HepG2 (cell line): ENCODE data around the gene PPP1R7. TPM values are rescaled to one million over a fixed set of nuclear protein-coding genes. Genes with fewer than 3 reads are reported as not detected.

Experiments used
- ATF3 ChIP-seq: sonication (generic); formaldehyde crosslinking; IDR thresholded peaks from 2 replicates; pipeline ENCODE4 v1.4.0; 2020; ENCODE audit warnings: missing genetic modification reagents
- GPN1 ChIP-seq: sonication (generic); formaldehyde crosslinking; IDR thresholded peaks from 2 replicates; pipeline ENCODE4 v1.5.1; 2020; ENCODE audit warnings: missing genetic modification reagents, borderline replicate concordance
- HCFC1 ChIP-seq: fragments of 150-350 bp; IDR thresholded peaks from 2 replicates; pipeline ENCODE4 v1.6.1; 2014; ENCODE audit warnings: low read depth, low read length
- HNF1A ChIP-seq, 2 experiments: sonication (generic) in 1 of 2; formaldehyde crosslinking in 1 of 2; IDR thresholded peaks; 2 replicates each; pipeline versions ENCODE4 v1.4.0 to v1.6.1; 2016 to 2020; ENCODE audit warnings: borderline replicate concordance in 1 of 2, low read depth in 1 of 2, mild to moderate bottlenecking in 1 of 2, missing genetic modification reagents in 1 of 2
- MTF2 ChIP-seq: sonication (generic); formaldehyde crosslinking; IDR thresholded peaks from 2 replicates; pipeline ENCODE4 v1.5.0; 2020; ENCODE audit warnings: missing genetic modification reagents, borderline replicate concordance
- NFYC ChIP-seq: IDR thresholded peaks from 2 replicates; pipeline ENCODE4 v1.6.1; 2016; ENCODE audit warnings: missing genetic modification reagents, missing compliant biosample characterization
- PAX8 ChIP-seq: sonication (generic); formaldehyde crosslinking; IDR thresholded peaks from 2 replicates; pipeline ENCODE4 v1.8.0; 2022; ENCODE audit warnings: mild to moderate bottlenecking, missing genetic modification reagents, borderline replicate concordance
- THYN1 ChIP-seq: sonication (generic); formaldehyde crosslinking; IDR thresholded peaks from 2 replicates; pipeline ENCODE4 v1.8.1; 2023; ENCODE audit warnings: low read depth, mild to moderate bottlenecking, moderate library complexity, missing genetic modification reagents, borderline replicate concordance
- ZBTB42 ChIP-seq: sonication (generic); formaldehyde crosslinking; IDR thresholded peaks from 2 replicates; pipeline ENCODE4 v1.5.0; 2020; ENCODE audit warnings: mild to moderate bottlenecking, missing genetic modification reagents
- ZNF331 ChIP-seq: sonication (generic); formaldehyde crosslinking; IDR thresholded peaks from 2 replicates; pipeline ENCODE4 v1.4.0; 2020; ENCODE audit warnings: missing genetic modification reagents
- ZNF354B ChIP-seq: sonication (generic); formaldehyde crosslinking; IDR thresholded peaks from 2 replicates; pipeline ENCODE4 v1.8.0; 2022; ENCODE audit warnings: mild to moderate bottlenecking, missing genetic modification reagents
- ZNF407 ChIP-seq: sonication (generic); formaldehyde crosslinking; IDR thresholded peaks from one replicate; pipeline ENCODE4 v1.5.1; 2020; ENCODE audit warnings: mild to moderate bottlenecking, missing genetic modification reagents; ENCODE audit errors: not compliant biosample characterization
- ZNF414 ChIP-seq: sonication (generic); formaldehyde crosslinking; IDR thresholded peaks from 2 replicates; pipeline ENCODE4 v1.5.0; 2020; ENCODE audit warnings: missing genetic modification reagents
- ZNF891 ChIP-seq: sonication (generic); formaldehyde crosslinking; IDR thresholded peaks from 2 replicates; pipeline ENCODE4 v1.5.0; 2020; ENCODE audit warnings: mild to moderate bottlenecking, missing genetic modification reagents
- ZSCAN30 ChIP-seq: sonication (generic); formaldehyde crosslinking; IDR thresholded peaks from 2 replicates; pipeline ENCODE4 v1.5.0; 2020; ENCODE audit warnings: mild to moderate bottlenecking, missing genetic modification reagents
- polyA plus RNA-seq, 8 experiments: library from polyadenylated mRNA; depleted of rRNA in 3 of 8; stranded (reverse) in 7 of 8; unstranded in 1 of 8; fragments of >200 nt; fragmentation: Illumina TruSeq in 4 of 8; extraction: Trizol in 4 of 8; gene quantifications; 2 replicates each; pipeline versions ENCODE4 v1.2.1 to v1.2.3, GENCODE V29; 2011 to 2016; ENCODE audit warnings: low read depth in 4 of 8, missing spikeins in 1 of 8, mixed read lengths in 1 of 8; ENCODE audit not compliant: insufficient read depth in 1 of 8
- total RNA-seq, 5 experiments: library from RNA; depleted of rRNA; stranded (reverse); fragments of >200 nt; fragmentation: Illumina TruSeq; extraction: Trizol; gene quantifications; 2 replicates each; pipeline ENCODE4 v1.2.3, GENCODE V29; 2016; ENCODE audit warnings: low read depth in 1 of 5

Gene PPP1R7
- total and polyA plus RNA-seq, 2 of the 13 experiments (the other 11 are each of a cell fraction or from before 2014, with no cell fraction given) = 33.3 to 67.9 TPM

GRCh38 chr2:241217320-241218031, 67.2 kb downstream of the PPP1R7 start (continued):
- TF ChIP-seq HNF1A (IDR thresholded peaks at IDR 0.05; ENCODE audit: low read depth) = no peak
- TF ChIP-seq HNF1A (CRISPR knock-in tag; IDR thresholded peaks at IDR 0.05; ENCODE audit: borderline replicate concordance) = peak; percentile 17; the same call in 1 of the 2 replicates
- TF ChIP-seq ZNF354B (CRISPR knock-in tag) = peak; percentile 89; the same call in 1 of the 2 replicates
- TF ChIP-seq GPN1 (CRISPR knock-in tag) = no peak
- TF ChIP-seq NFYC (CRISPR knock-in tag) = no peak; the same call in 1 of the 2 replicates
- peak; percentile 90; the same call in 1 of the 2 replicates for TF ChIP-seq ZNF414
- peak; percentile 65; the same call in 1 of the 2 replicates for TF ChIP-seq ZNF331
- no peak for TF ChIP-seq THYN1
- TF ChIP-seq ZBTB42 (CRISPR knock-in tag) = peak; percentile 66; the same call in 1 of the 2 replicates
- peak; percentile 98 for TF ChIP-seq ZNF891 (CRISPR knock-in tag)
- peak; percentile 65; the same call in 1 of the 2 replicates for TF ChIP-seq MTF2 (CRISPR knock-in tag)
- no peak for TF ChIP-seq ZSCAN30
- peak; percentile 95 for TF ChIP-seq ZNF407 (CRISPR knock-in tag)
- TF ChIP-seq PAX8 = 0 out of 2 replicates have a peak, but pooled peaks have one; percentile 45
- TF ChIP-seq ATF3 (CRISPR knock-in tag) = peak; percentile 69
- TF ChIP-seq HCFC1 = no peak
